ENCODE data around the gene ZNF613.

GRCh38 chr19:51887522-51888498, 39.5 kb upstream of the ZNF613 start, which contains the start of gene ZNF577:
- TF ChIP-seq CTCF (IDR thresholded peaks at IDR 0.05) (no peak), EZH2 (IDR thresholded peaks at IDR 0.05; ENCODE audit: borderline replicate concordance, insufficient read depth, low read depth, low read length, poor library complexity, severe bottlenecking) (no peak)

Data from B cell (primary cell).